ENCODE results near the gene TMEM141. TPM values are rescaled to one million over a fixed set of nuclear protein-coding genes. Genes with fewer than 3 reads are reported as not detected.

Gene TMEM141
- polyA plus RNA-seq, 1 of the 3 experiments (the other 2 are of a cell fraction) = 112 TPM

GRCh38 chr9:136757328-136757727, 33.8 kb upstream of the TMEM141 start:
- Histone ChIP-seq H3K79me2 (ENCODE audit: insufficient read depth) (no peaks in the 10 kb centered on the region), H3K4me1 (ENCODE audit: control insufficient read depth in 1 of 2, insufficient read depth in 2 of 2, low read depth in 1 of 2, low read length in 1 of 2) (peaks cover 0 to 8% of the 10 kb centered on the region in 2 experiments; a peak in 1 of 4 replicates), H3F3A (replicated peaks; ENCODE audit: insufficient read depth) (peaks cover 3% of the 10 kb centered on the region), H3K9me2 (no peaks in the 10 kb centered on the region), H3K4me2 (no peak overlapping the region), H3K4me3 (ENCODE audit: low read depth in 2 of 2, low read length in 1 of 2) (no peak overlapping the region), H2AFZ (ENCODE audit: low read depth) (no peak overlapping the region), H3K27ac (ENCODE audit: low read depth in 2 of 2, low read length in 1 of 2) (no peak overlapping the region), H3K9ac (no peak overlapping the region), H3K27me3 (ENCODE audit: insufficient read depth) (no peaks in the 10 kb centered on the region), H3K9me3 (no peaks in the 10 kb centered on the region), H4K20me1 (ENCODE audit: insufficient read depth) (no peaks in the 10 kb centered on the region), H3K36me3 (replicated peaks in 1 of 2; ENCODE audit: control insufficient read depth in 1 of 2, insufficient read depth in 2 of 2, low read length in 1 of 2) (no peaks in the 10 kb centered on the region)
- CTCF ChIA-PET = interaction anchor here (0.9 to 4.8 kb wide), 15 partner anchors 11 to 219 kb away, joined by 3 to 53 read pairs (median 7); partner anchors contain the start of genes AJM1 and DIPK1B
- 84% methylated on average over 16 of the region's 20 CpGs for WGBS (ENCODE audit: low lambda C conversion rate)
- no peak for DNase-seq
- no peak for TF ChIP-seq CHD2 (IDR thresholded peaks at IDR 0.05; ENCODE audit: low read length, partially characterized antibody)
- POLR2A ChIA-PET = no interaction called here

GRCh38 chr9:136757751-136758140, 33.4 kb upstream of the TMEM141 start:
- no peaks in the 10 kb centered on the region for H3K79me2 ChIP-seq (ENCODE audit: insufficient read depth)
- H3K4me1 ChIP-seq (ENCODE audit: control insufficient read depth in 1 of 2, insufficient read depth in 2 of 2, low read depth in 1 of 2, low read length in 1 of 2) = peaks cover 0 to 8% of the 10 kb centered on the region in 2 experiments; a peak in 1 of 4 replicates
- H3K36me3 ChIP-seq (replicated peaks in 1 of 2; ENCODE audit: control insufficient read depth in 1 of 2, insufficient read depth in 2 of 2, low read length in 1 of 2) = no peaks in the 10 kb centered on the region
- no peak overlapping the region for H3K4me3 ChIP-seq (ENCODE audit: low read depth in 2 of 2, low read length in 1 of 2)
- ChIA-PET CTCF (interaction anchor here (0.5 to 4.8 kb wide), 29 partner anchors 9 to 275 kb away, joined by 3 to 53 read pairs (median 5); partner anchors contain the start of genes AJM1, DIPK1B, FBXW5 and FUT7), POLR2A (interaction anchor here (1.2 kb wide), 1 partner anchor 29 kb away, joined by 6 read pairs; no protein-coding TSS in a partner anchor)
- H4K20me1 ChIP-seq (ENCODE audit: insufficient read depth) = no peaks in the 10 kb centered on the region
- H3K4me2 ChIP-seq = no peak overlapping the region
- H3K9ac ChIP-seq = no peak overlapping the region
- H3F3A ChIP-seq (replicated peaks; ENCODE audit: insufficient read depth) = peaks cover under 1% of the 10 kb centered on the region
- no peaks in the 10 kb centered on the region for H3K27me3 ChIP-seq (ENCODE audit: insufficient read depth)
- no peak for DNase-seq
- no peak overlapping the region for H2AFZ ChIP-seq (ENCODE audit: low read depth)
- H3K9me2 ChIP-seq = no peaks in the 10 kb centered on the region
- H3K9me3 ChIP-seq = no peaks in the 10 kb centered on the region
- WGBS (ENCODE audit: low lambda C conversion rate) = 88% methylated on average over 7 of the region's 20 CpGs
- TF ChIP-seq SIN3A (IDR thresholded peaks at IDR 0.05; ENCODE audit: borderline replicate concordance, low read depth, low read length) (no peak), JUND (IDR thresholded peaks at IDR 0.05) (no peak), NRF1 (IDR thresholded peaks at IDR 0.05; ENCODE audit: low read depth, low read length) (no peak), TAF1 (IDR thresholded peaks at IDR 0.05; ENCODE audit: borderline replicate concordance, low read depth, low read length) (no peak), MXI1 (IDR thresholded peaks at IDR 0.05; ENCODE audit: low read depth, low read length) (no peak), MAX (IDR thresholded peaks at IDR 0.05; ENCODE audit: low read depth) (no peak), ELF1 (IDR thresholded peaks at IDR 0.05) (no peak), EZH2phosphoT487 (IDR thresholded peaks at IDR 0.05; ENCODE audit: borderline replicate concordance, low read depth) (no peak), TCF12 (IDR thresholded peaks at IDR 0.05) (no peak), TEAD4 (IDR thresholded peaks at IDR 0.05; ENCODE audit: borderline replicate concordance, insufficient read depth) (no peak), REST (IDR thresholded peaks at IDR 0.05; ENCODE audit: low read depth, low read length) (no peak), NFIC (IDR thresholded peaks at IDR 0.05; ENCODE audit: borderline replicate concordance) (no peak), GATA2 (CRISPR knock-in tag; IDR thresholded peaks at IDR 0.05) (no peak), ZBTB33 (IDR thresholded peaks at IDR 0.05; ENCODE audit: borderline replicate concordance, low read depth) (no peak), FOSL2 (IDR thresholded peaks at IDR 0.05; ENCODE audit: borderline replicate concordance, low read depth) (no peak), POLR2AphosphoS5 (IDR thresholded peaks at IDR 0.05; ENCODE audit: low read depth, low read length) (no peak)
- H3K27ac ChIP-seq (ENCODE audit: low read depth in 2 of 2, low read length in 1 of 2) = no peak overlapping the region; a peak in 1 of 4 replicates
